Heart left ventricle (tissue), 16 donors: ENCODE results near the gene PRG3. TPM values are rescaled to one million over a fixed set of nuclear protein-coding genes. Genes with fewer than 3 reads are reported as not detected.
A peak's percentile ranks its signal among the peaks of the same experiment; 100 is the strongest.

ENCODE experiments used
- ATAC-seq, 4 donors: fragments of 200-7000 bp; cut with Tn5 transposase; one replicate each; pipeline ENCODE4 v1.9.1; 2020 to 2022; ENCODE audit warnings: moderate library complexity in 4 of 4, mild to moderate bottlenecking in 3 of 4, moderate number of reproducible peaks in 1 of 4
- DNase-seq, 5 donors: peaks; one replicate each; pipeline ENCODE4 v3.0.0-alpha.2; 2020
- H3K27ac ChIP-seq, 12 donors: fragments of 200-600 bp; sonication (generic) in 4 of 12; one replicate each; pipeline versions ENCODE4 v1.5.0 to v1.8.0; 2016 to 2022; ENCODE audit warnings: mild to moderate bottlenecking in 2 of 12
- H3K27me3 ChIP-seq, 9 donors: fragments of 200-600 bp; sonication (generic) in 2 of 9; one replicate each; pipeline versions ENCODE4 v1.5.1 to v1.8.0; 2016 to 2022; ENCODE audit warnings: mild to moderate bottlenecking in 3 of 9
- H3K36me3 ChIP-seq, 9 donors: fragments of 200-600 bp; sonication (generic) in 2 of 9; one replicate each; pipeline versions ENCODE4 v1.5.0 to v1.8.0; 2018 to 2022; ENCODE audit warnings: mild to moderate bottlenecking in 2 of 9
- H3K4me1 ChIP-seq, 12 donors: fragments of 200-600 bp; sonication (generic) in 4 of 12; one replicate each; pipeline versions ENCODE4 v1.5.0 to v1.8.0; 2016 to 2022; ENCODE audit warnings: mild to moderate bottlenecking in 3 of 12
- H3K4me3 ChIP-seq, 12 donors: fragments of 200-600 bp; sonication (generic) in 4 of 12; one replicate each; pipeline versions ENCODE4 v1.5.0 to v1.8.0; 2017 to 2022; ENCODE audit warnings: mild to moderate bottlenecking in 9 of 12, moderate library complexity in 4 of 12
- H3K9me3 ChIP-seq, 12 donors: fragments of 200-600 bp; sonication (generic) in 4 of 12; one replicate each; pipeline versions ENCODE4 v1.5.0 to v1.8.0; 2016 to 2022; ENCODE audit warnings: mild to moderate bottlenecking in 1 of 12
- CTCF ChIP-seq, 12 donors: fragments of 200-600 bp; sonication (generic) in 4 of 12; IDR thresholded peaks; one replicate each; pipeline versions ENCODE4 v1.5.0 to v1.8.0; 2018 to 2022; ENCODE audit warnings: antibody characterized with exemption in 12 of 12, mild to moderate bottlenecking in 5 of 12
- POLR2A ChIP-seq, 2 donors: fragments of 450-650 bp; IDR thresholded peaks; one replicate each; pipeline ENCODE4 v1.6.1; 2017; ENCODE audit warnings: antibody characterized with exemption in 2 of 2, mild to moderate bottlenecking in 2 of 2, moderate library complexity in 2 of 2
- WGBS, 4 donors: extraction: QIAGEN DNeasy Blood & Tissue Kit in 2 of 4; methylation state at CpG; one replicate each; pipeline versions ENCODE4 v1.1.5 to v1.1.7; 2013 to 2018; 5-methylcytosine and 5-hydroxymethylcytosine counted together
- intact Hi-C, 10 donors: fragments of 100-400 bp; cut with DNase I; formaldehyde crosslinking; loops; one replicate each; pipeline versions ENCODE4 v1.11.1 to v1.14.2; 2022
- polyA plus RNA-seq, 2 donors: library from polyadenylated mRNA; stranded (reverse); fragments of 200-250 nt; gene quantifications; one replicate each; pipeline ENCODE4 v1.2.3, GENCODE V29; 2013
- total RNA-seq, 9 donors: library from RNA; depleted of rRNA in 2 of 9; stranded (reverse); fragments of >200 nt in 2 of 9; fragmentation: NEBNext Ultra II Directional in 3 of 9; extraction: Animal tissue kit (Norgen Biotek cat#: 25700) in 3 of 9; gene quantifications; one replicate each; pipeline versions ENCODE4 v1.1.0 to v1.2.4, GENCODE V29; 2016 to 2023
- donor health status: ischemic (EF 13 %, LVEDD 7.1; RV severe dilation, severe dysfunction).
- donor health status: healthy with polysubstance abuse.
- donor health status: DM: no; HTN: yes; CAD: no.
- donor health status: DM: no; HTN: no; CAD: no.
- donor health status: ischemic (EF 25% LVEDD 6.9; RV normal size, moderate dysfunction).
- donor health status: ischemic (EF 25% LVEDD 5.7; RV mildly dilated, moderate dysfunction).
- donor health status: healthy.
- donor health status: DM: yes; HTN: yes; CAD: no.
- donor health status: ischemic (EF 35%, LVEDD 5.7; RV mildly dilated, moderate dysfunction).
- donor health status: nonischemic (EF 11% LVEDD 7.7; RV severe dilation, severe dysfunction).
- donor health status: DM: yes; HTN: yes; CAD: no.
- donor health status: PGD.
- donor health status: ischemic (EF 29% LVEDD 5.4; RV normal size, mild dysfunction).
- donor health status: nonischemic (EF 23%, LVEDD 6.1; RV moderate dilation, normal function).

PRG3 gene
- total and polyA plus RNA-seq, 11 donors, result not detected

GRCh38 chr11:57342702-57343101, 38.2 kb downstream of the PRG3 start:
- Histone ChIP-seq H3K9me3 (no peaks in the 10 kb centered on the region), H3K27ac (no peak overlapping the region), H3K4me1 (peaks cover 0 to 3% (median 0%) of the 10 kb centered on the region in 12 donors), H3K27me3 (no peaks in the 10 kb centered on the region), H3K4me3 (no peak overlapping the region), H3K36me3 (no peaks in the 10 kb centered on the region)
- intact Hi-C loops, result loop anchor here in 9 of 10 donors (5.0 to 10.0 kb wide), 7 partner anchors 112 to 1172 kb away; partner anchors contain the start of genes YPEL4 (in 3 of the 9) and SLC43A1 (in 1 of the 9)
- no peak for DNase-seq
- no peak for ATAC-seq
- 78 to 86% (median 80%) methylated on average over 11 of the region's 11 CpGs for WGBS, 4 donors
- TF ChIP-seq CTCF (IDR thresholded peaks at IDR 0.05) (no peak), POLR2A (IDR thresholded peaks at IDR 0.05) (no peak)

GRCh38 chr11:57341250-57341808, 39.6 kb downstream of the PRG3 start:
- Histone ChIP-seq H3K36me3 (no peaks in the 10 kb centered on the region), H3K4me1 (peaks cover 0 to 6% (median 2%) of the 10 kb centered on the region in 12 donors), H3K27ac (no peak overlapping the region), H3K9me3 (no peaks in the 10 kb centered on the region), H3K27me3 (no peaks in the 10 kb centered on the region), H3K4me3 (no peak overlapping the region)
- TF ChIP-seq POLR2A (IDR thresholded peaks at IDR 0.05) (no peak), CTCF (IDR thresholded peaks at IDR 0.05) (no peak)
- intact Hi-C loops, result loop anchor here in 9 of 10 donors (5.0 to 10.0 kb wide), 7 partner anchors 113 to 1173 kb away; partner anchors contain the start of genes YPEL4 (in 3 of the 9) and SLC43A1 (in 1 of the 9)
- 73 to 84% (median 78%) methylated on average over 6 of the region's 6 CpGs for WGBS, 4 donors
- DNase-seq (peak in 1 of 5 donors; percentile 14), ATAC-seq (no peak)

GRCh38 chr11:57340039-57340615, 40.8 kb downstream of the PRG3 start:
- Histone ChIP-seq H3K27me3 (no peaks in the 10 kb centered on the region), H3K9me3 (no peaks in the 10 kb centered on the region), H3K4me3 (peak overlapping the region in 2 of 12 donors; percentile 34 to 44), H3K27ac (no peak overlapping the region), H3K36me3 (no peaks in the 10 kb centered on the region), H3K4me1 (peaks cover 0 to 10% (median 6%) of the 10 kb centered on the region in 12 donors)
- ATAC-seq (no peak), DNase-seq (peak in 2 of 5 donors; percentile 43 to 54)
- TF ChIP-seq CTCF (IDR thresholded peaks at IDR 0.05) (peak in 2 of 12 donors; percentile 10 to 19), POLR2A (IDR thresholded peaks at IDR 0.05) (no peak)
- intact Hi-C loops, result loop anchor here in 9 of 10 donors (5.0 to 10.0 kb wide), 7 partner anchors 115 to 1175 kb away; partner anchors contain the start of genes YPEL4 (in 3 of the 9) and SLC43A1 (in 1 of the 9)
- 37 to 39% (median 38%) methylated on average over 11 to 12 of the region's 12 CpGs for WGBS, 4 donors

- Histone ChIP-seq H3K9me3 (no peaks in the 10 kb centered on the region), H3K4me1 (peaks cover 0 to 18% (median 14%) of the 10 kb centered on the region in 12 donors), H3K36me3 (peaks cover 0 to under 1% (median 0%) of the 10 kb centered on the region in 9 donors), H3K4me3 (peak overlapping the region in 4 of 12 donors; percentile 24 to 44 (median 36)), H3K27me3 (no peaks in the 10 kb centered on the region), H3K27ac (no peak overlapping the region)
- ATAC-seq (no peak), DNase-seq (no peak)
- no peak for TF ChIP-seq POLR2A (IDR thresholded peaks at IDR 0.05)
- TF ChIP-seq CTCF (IDR thresholded peaks at IDR 0.05), result no peak
- intact Hi-C loops, result loop anchor here in 1 of 10 donors (5.0 kb wide), 1 partner anchor 188 kb away; no protein-coding TSS in a partner anchor
- WGBS, 4 donors, result 68 to 79% (median 73%) methylated on average over 5 of the region's 5 CpGs
These were observed 41.6 kb downstream of the PRG3 start for GRCh38 chr11:57339328-57339727.
